ENCODE data around the gene MAPK8.

Gene MAPK8

GRCh38 chr10:48412081-48412480 is 105.6 kb downstream of the MAPK8 start:
- no peak overlapping the region for H3K27ac ChIP-seq
- no peaks in the 10 kb centered on the region for H3K9me3 ChIP-seq
- no peak for TF ChIP-seq CTCF (IDR thresholded peaks at IDR 0.05)
- H3K27me3 ChIP-seq: no peaks in the 10 kb centered on the region
- H3K4me1 ChIP-seq (ENCODE audit: control insufficient read depth in 1 of 2, insufficient read depth in 1 of 2, low read depth in 1 of 2, low read length in 1 of 2): no peaks in the 10 kb centered on the region
- H3K36me3 ChIP-seq: peaks cover 10% of the 10 kb centered on the region
- H3K4me3 ChIP-seq (ENCODE audit: low read depth in 1 of 2, low read length in 1 of 2): no peak overlapping the region

GRCh38 chr10:48412933-48413332 is 106.5 kb downstream of the MAPK8 start:
- Histone ChIP-seq H3K4me1 (ENCODE audit: control insufficient read depth in 1 of 2, insufficient read depth in 1 of 2, low read depth in 1 of 2, low read length in 1 of 2) (no peaks in the 10 kb centered on the region), H3K4me3 (ENCODE audit: low read depth in 1 of 2, low read length in 1 of 2) (no peak overlapping the region), H3K9me3 (no peaks in the 10 kb centered on the region), H3K27me3 (no peaks in the 10 kb centered on the region), H3K36me3 (peaks cover 10% of the 10 kb centered on the region), H3K27ac (no peak overlapping the region)
- no peak for TF ChIP-seq CTCF (IDR thresholded peaks at IDR 0.05)

- H3K4me3 ChIP-seq (ENCODE audit: low read depth in 1 of 2, low read length in 1 of 2): no peak overlapping the region
- peaks cover 10% of the 10 kb centered on the region for H3K36me3 ChIP-seq
- no peaks in the 10 kb centered on the region for H3K9me3 ChIP-seq
- TF ChIP-seq CTCF (IDR thresholded peaks at IDR 0.05): no peak
- no peaks in the 10 kb centered on the region for H3K4me1 ChIP-seq (ENCODE audit: control insufficient read depth in 1 of 2, insufficient read depth in 1 of 2, low read depth in 1 of 2, low read length in 1 of 2)
- H3K27ac ChIP-seq: no peak overlapping the region
- no peaks in the 10 kb centered on the region for H3K27me3 ChIP-seq
Observed at GRCh38 chr10:48414160-48414559, 107.7 kb downstream of the MAPK8 start.

GRCh38 chr10:48414778-48415177 is 108.3 kb downstream of the MAPK8 start:
- no peak for TF ChIP-seq CTCF (IDR thresholded peaks at IDR 0.05)
- Histone ChIP-seq H3K4me3 (ENCODE audit: low read depth in 1 of 2, low read length in 1 of 2) (no peak overlapping the region), H3K9me3 (no peaks in the 10 kb centered on the region), H3K4me1 (ENCODE audit: control insufficient read depth in 1 of 2, insufficient read depth in 1 of 2, low read depth in 1 of 2, low read length in 1 of 2) (no peaks in the 10 kb centered on the region), H3K36me3 (peaks cover 10% of the 10 kb centered on the region), H3K27me3 (no peaks in the 10 kb centered on the region), H3K27ac (no peak overlapping the region)

GRCh38 chr10:48416584-48417232 is 110.2 kb downstream of the MAPK8 start:
- TF ChIP-seq CTCF (IDR thresholded peaks at IDR 0.05): no peak
- Histone ChIP-seq H3K27me3 (no peaks in the 10 kb centered on the region), H3K9me3 (no peaks in the 10 kb centered on the region), H3K27ac (no peak overlapping the region), H3K4me1 (ENCODE audit: control insufficient read depth in 1 of 2, insufficient read depth in 1 of 2, low read depth in 1 of 2, low read length in 1 of 2) (no peaks in the 10 kb centered on the region), H3K4me3 (ENCODE audit: low read depth in 1 of 2, low read length in 1 of 2) (no peak overlapping the region), H3K36me3 (no peaks in the 10 kb centered on the region)
